Measurements from ENCODE around the gene MCF2L. TPM values are rescaled to one million over a fixed set of nuclear protein-coding genes. Genes with fewer than 3 reads are reported as not detected.

The MCF2L gene
- total RNA-seq, 1 donor from 2014 or later, result under 0.01 TPM

DNA sequence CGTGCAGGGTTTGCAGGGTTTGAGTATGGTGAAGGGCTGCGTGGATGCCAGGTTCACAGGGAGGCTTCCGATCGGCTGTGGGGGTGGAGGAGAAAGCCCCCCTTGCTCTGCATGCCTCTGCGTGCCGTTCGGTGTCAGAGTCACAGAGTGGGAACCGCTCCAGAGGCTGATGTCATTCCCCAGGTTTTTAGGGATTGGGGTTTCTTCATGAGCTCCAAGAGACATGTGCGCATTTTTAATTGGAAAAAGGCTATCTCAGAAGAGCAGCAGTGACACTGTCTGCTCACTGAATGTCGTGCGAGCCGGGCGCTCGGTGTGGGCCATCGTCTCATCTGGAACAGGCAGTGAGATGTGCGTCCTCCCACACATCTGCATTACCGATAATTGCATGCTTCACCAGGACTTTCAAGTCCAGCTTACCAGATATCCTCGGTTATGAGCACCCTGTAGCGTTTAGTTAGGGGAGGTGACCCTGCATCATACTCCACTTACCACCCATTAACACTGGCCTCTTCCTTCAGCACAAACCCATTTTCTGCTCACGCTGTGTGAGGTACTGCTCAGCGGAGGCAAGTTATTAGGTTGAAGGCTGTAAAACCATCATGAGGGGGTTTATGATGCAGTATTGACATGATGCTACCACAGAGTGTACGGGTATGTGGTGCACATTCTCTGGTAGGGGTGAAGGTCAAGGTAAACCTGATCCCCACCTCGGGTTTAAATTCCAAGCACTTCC lies 1.7 kb downstream of the MCF2L start:
- peak; percentile 18 for FAIRE-seq

DNA sequence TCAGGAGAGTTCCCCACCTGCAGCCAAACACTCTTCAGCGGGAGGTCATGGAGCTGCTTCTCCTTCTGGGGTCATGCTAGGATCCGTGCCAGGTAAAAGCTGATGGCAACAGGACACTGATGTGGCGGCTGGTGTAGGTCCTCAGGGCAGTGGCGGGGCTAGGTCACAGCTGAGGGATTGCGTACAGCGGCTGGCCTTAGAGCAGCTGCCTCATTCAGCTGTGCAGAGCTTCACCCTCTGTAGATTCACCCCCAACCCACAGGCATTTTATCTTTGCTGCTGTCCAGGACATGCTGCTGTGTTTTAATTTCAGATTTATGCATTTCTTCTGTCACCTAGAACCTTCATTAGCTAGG lies 2.3 kb downstream of the MCF2L start:
- Histone ChIP-seq H3K27me3 (ENCODE audit: control insufficient read depth, insufficient read depth, low read length) (peaks cover 19% of the 10 kb centered on the region), H3K4me3 (ENCODE audit: low read depth, low read length) (no peak overlapping the region), H3K36me3 (ENCODE audit: control insufficient read depth, insufficient read depth, low read length) (no peaks in the 10 kb centered on the region)
- no peak for FAIRE-seq
- no peak for DNase-seq (ENCODE audit: low read depth)
- TF ChIP-seq, protein P1, sequence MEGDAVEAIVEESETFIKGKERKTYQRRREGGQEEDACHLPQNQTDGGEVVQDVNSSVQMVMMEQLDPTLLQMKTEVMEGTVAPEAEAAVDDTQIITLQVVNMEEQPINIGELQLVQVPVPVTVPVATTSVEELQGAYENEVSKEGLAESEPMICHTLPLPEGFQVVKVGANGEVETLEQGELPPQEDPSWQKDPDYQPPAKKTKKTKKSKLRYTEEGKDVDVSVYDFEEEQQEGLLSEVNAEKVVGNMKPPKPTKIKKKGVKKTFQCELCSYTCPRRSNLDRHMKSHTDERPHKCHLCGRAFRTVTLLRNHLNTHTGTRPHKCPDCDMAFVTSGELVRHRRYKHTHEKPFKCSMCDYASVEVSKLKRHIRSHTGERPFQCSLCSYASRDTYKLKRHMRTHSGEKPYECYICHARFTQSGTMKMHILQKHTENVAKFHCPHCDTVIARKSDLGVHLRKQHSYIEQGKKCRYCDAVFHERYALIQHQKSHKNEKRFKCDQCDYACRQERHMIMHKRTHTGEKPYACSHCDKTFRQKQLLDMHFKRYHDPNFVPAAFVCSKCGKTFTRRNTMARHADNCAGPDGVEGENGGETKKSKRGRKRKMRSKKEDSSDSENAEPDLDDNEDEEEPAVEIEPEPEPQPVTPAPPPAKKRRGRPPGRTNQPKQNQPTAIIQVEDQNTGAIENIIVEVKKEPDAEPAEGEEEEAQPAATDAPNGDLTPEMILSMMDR (IDR thresholded peaks at IDR 0.05; ENCODE audit: insufficient read depth, low read length, severe bottlenecking), result no peak

More for the DNA sequence above, 1.7 kb downstream of the MCF2L start:
- no peak for DNase-seq (ENCODE audit: low read depth)
- H3K4me3 ChIP-seq (ENCODE audit: low read depth, low read length), result no peak overlapping the region
- H3K36me3 ChIP-seq (ENCODE audit: control insufficient read depth, insufficient read depth, low read length), result no peaks in the 10 kb centered on the region
- H3K27me3 ChIP-seq (ENCODE audit: control insufficient read depth, insufficient read depth, low read length), result peaks cover 19% of the 10 kb centered on the region
- TF ChIP-seq, protein P1 (IDR thresholded peaks at IDR 0.05; ENCODE audit: insufficient read depth, low read length, severe bottlenecking), result no peak

- H3K27me3 ChIP-seq (ENCODE audit: control insufficient read depth, insufficient read depth, low read length), result peaks cover 19% of the 10 kb centered on the region
- H3K36me3 ChIP-seq (ENCODE audit: control insufficient read depth, insufficient read depth, low read length), result no peaks in the 10 kb centered on the region
- no peak overlapping the region for H3K4me3 ChIP-seq (ENCODE audit: low read depth, low read length)
- DNase-seq (ENCODE audit: low read depth), result no peak
- TF ChIP-seq, protein P1 (IDR thresholded peaks at IDR 0.05; ENCODE audit: insufficient read depth, low read length, severe bottlenecking), result no peak
- no peak for FAIRE-seq
Measured at GRCh38 chr13:112972258-112972657, 3.2 kb downstream of the MCF2L start.

GRCh38 chr13:112972867-112973576 lies 4.0 kb downstream of the MCF2L start:
- TF ChIP-seq, protein P1 (IDR thresholded peaks at IDR 0.05; ENCODE audit: insufficient read depth, low read length, severe bottlenecking), result no peak
- Histone ChIP-seq H3K36me3 (ENCODE audit: control insufficient read depth, insufficient read depth, low read length) (no peaks in the 10 kb centered on the region), H3K4me3 (ENCODE audit: low read depth, low read length) (no peak overlapping the region), H3K27me3 (ENCODE audit: control insufficient read depth, insufficient read depth, low read length) (peaks cover 16% of the 10 kb centered on the region)
- DNase-seq (ENCODE audit: low read depth) (no peak), FAIRE-seq (no peak)

- TF ChIP-seq, protein P1 (IDR thresholded peaks at IDR 0.05; ENCODE audit: insufficient read depth, low read length, severe bottlenecking), result no peak
- no peak for FAIRE-seq
- Histone ChIP-seq H3K36me3 (ENCODE audit: control insufficient read depth, insufficient read depth, low read length) (no peaks in the 10 kb centered on the region), H3K4me3 (ENCODE audit: low read depth, low read length) (no peak overlapping the region), H3K27me3 (ENCODE audit: control insufficient read depth, insufficient read depth, low read length) (peaks cover 14% of the 10 kb centered on the region)
- no peak for DNase-seq (ENCODE audit: low read depth)
Measured at GRCh38 chr13:112973577-112973951, 4.5 kb downstream of the MCF2L start.
